GM10266 (cell line): ENCODE measurements around the gene LRRC27.

Experiments
- DNase-seq: peaks from one replicate; pipeline ENCODE4 v3.0.0; 2012; ENCODE audit errors: extremely low spot score
- CTCF ChIP-seq: IDR thresholded peaks from 2 replicates; pipeline ENCODE4 v1.5.1; 2012; ENCODE audit warnings: mild to moderate bottlenecking, low read depth; ENCODE audit not compliant: control insufficient read depth, insufficient read depth; ENCODE audit errors: missing control alignments

Gene LRRC27

GRCh38 chr10:132414402-132415016, 82.5 kb downstream of the LRRC27 start:
- DNase-seq = no peak
- TF ChIP-seq CTCF = no peak

GRCh38 chr10:132415255-132415654, 83.3 kb downstream of the LRRC27 start:
- no peak for TF ChIP-seq CTCF
- no peak for DNase-seq

GRCh38 chr10:132415956-132416355, 84.0 kb downstream of the LRRC27 start:
- no peak for TF ChIP-seq CTCF
- DNase-seq = no peak

- no peak for TF ChIP-seq CTCF
- no peak for DNase-seq
These were observed 84.7 kb downstream of the LRRC27 start for GRCh38 chr10:132416566-132417256.

GRCh38 chr10:132417257-132417910, 85.4 kb downstream of the LRRC27 start:
- DNase-seq = no peak
- TF ChIP-seq CTCF = no peak

- no peak for TF ChIP-seq CTCF
- DNase-seq = no peak
These were observed 86.0 kb downstream of the LRRC27 start for GRCh38 chr10:132417957-132418441.
